ENCODE results near the gene ADI1. TPM values are rescaled to one million over a fixed set of nuclear protein-coding genes. Genes with fewer than 3 reads are reported as not detected.

The ADI1 gene
- total RNA-seq, 1 donor from 2014 or later: 41.6 TPM

DNA sequence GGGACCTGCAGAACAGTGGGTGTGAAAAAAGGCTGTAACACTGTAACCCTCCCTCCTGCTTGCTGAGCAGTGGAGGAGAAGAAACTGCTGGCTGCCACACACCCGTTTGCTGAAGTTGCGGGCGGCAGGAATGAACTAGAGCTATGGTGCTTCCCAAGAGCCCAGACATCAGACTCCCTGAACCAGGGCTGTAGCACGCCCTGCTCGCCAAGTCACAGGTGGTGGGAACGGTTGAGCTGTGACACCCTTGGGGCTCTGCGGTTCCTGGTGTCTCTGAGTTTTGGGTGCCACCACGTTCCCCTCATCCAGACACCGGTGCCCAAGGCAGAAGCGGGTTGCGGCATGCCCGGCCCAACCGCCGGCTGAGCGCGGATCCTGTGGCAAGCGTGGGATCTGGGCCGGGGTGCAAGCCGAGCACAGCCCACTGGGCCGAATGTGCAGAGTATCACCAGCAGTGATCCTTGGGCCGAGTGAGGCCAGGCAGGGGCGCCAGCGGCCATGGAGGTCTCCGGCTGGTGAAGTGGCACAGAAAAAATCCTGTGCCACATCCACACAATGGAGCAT lies 15.0 kb upstream of the ADI1 start:
- no peaks in the 10 kb centered on the region for H4K20me1 ChIP-seq (ENCODE audit: insufficient read depth, low read length)
- H3K36me3 Mint-ChIP-seq (ENCODE audit: low read depth, unreplicated experiment): peaks cover 4% of the 10 kb centered on the region
- no peaks in the 10 kb centered on the region for H3K36me3 ChIP-seq (ENCODE audit: insufficient read depth, low read length)
- no peak overlapping the region for H3K27ac ChIP-seq (ENCODE audit: low read depth, low read length)
- H3K9me3 ChIP-seq (ENCODE audit: insufficient read depth, low read depth, low read length): no peaks in the 10 kb centered on the region
- TF ChIP-seq EZH2 (IDR thresholded peaks at IDR 0.05; ENCODE audit: insufficient read depth, low read length): no peak
- TF ChIP-seq, protein P1, sequence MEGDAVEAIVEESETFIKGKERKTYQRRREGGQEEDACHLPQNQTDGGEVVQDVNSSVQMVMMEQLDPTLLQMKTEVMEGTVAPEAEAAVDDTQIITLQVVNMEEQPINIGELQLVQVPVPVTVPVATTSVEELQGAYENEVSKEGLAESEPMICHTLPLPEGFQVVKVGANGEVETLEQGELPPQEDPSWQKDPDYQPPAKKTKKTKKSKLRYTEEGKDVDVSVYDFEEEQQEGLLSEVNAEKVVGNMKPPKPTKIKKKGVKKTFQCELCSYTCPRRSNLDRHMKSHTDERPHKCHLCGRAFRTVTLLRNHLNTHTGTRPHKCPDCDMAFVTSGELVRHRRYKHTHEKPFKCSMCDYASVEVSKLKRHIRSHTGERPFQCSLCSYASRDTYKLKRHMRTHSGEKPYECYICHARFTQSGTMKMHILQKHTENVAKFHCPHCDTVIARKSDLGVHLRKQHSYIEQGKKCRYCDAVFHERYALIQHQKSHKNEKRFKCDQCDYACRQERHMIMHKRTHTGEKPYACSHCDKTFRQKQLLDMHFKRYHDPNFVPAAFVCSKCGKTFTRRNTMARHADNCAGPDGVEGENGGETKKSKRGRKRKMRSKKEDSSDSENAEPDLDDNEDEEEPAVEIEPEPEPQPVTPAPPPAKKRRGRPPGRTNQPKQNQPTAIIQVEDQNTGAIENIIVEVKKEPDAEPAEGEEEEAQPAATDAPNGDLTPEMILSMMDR (IDR thresholded peaks at IDR 0.05; ENCODE audit: insufficient read depth, low read depth, low read length): no peak
- no peak overlapping the region for H3K4me3 ChIP-seq (ENCODE audit: insufficient read depth, low read depth, low read length)
- no peaks in the 10 kb centered on the region for H3K27me3 ChIP-seq (ENCODE audit: insufficient read depth, low read length)
- no peak for DNase-seq (ENCODE audit: low read depth)
- no peaks in the 10 kb centered on the region for H3K9me3 Mint-ChIP-seq (ENCODE audit: unreplicated experiment)
- no peak for FAIRE-seq
- no peak overlapping the region for H3K9ac ChIP-seq (ENCODE audit: low read length)
- H3K27me3 Mint-ChIP-seq (ENCODE audit: low read depth, unreplicated experiment): no peaks in the 10 kb centered on the region
- no peaks in the 10 kb centered on the region for H3K79me2 ChIP-seq (ENCODE audit: insufficient read depth, low read length)
- no peak overlapping the region for H3K4me2 ChIP-seq (ENCODE audit: low read length)
- no peak overlapping the region for H2AFZ ChIP-seq (ENCODE audit: low read depth, low read length)
- H3K4me1 Mint-ChIP-seq (ENCODE audit: low read depth, unreplicated experiment): peaks cover 19% of the 10 kb centered on the region
- no peak overlapping the region for H3K27ac Mint-ChIP-seq (ENCODE audit: unreplicated experiment)
- H3K4me3 Mint-ChIP-seq (ENCODE audit: unreplicated experiment): no peak overlapping the region
- H3K4me1 ChIP-seq (ENCODE audit: insufficient read depth, low read length): peaks cover 19% of the 10 kb centered on the region

GRCh38 chr2:3533836-3534235 lies 14.5 kb upstream of the ADI1 start:
- Histone ChIP-seq H3K27me3 (ENCODE audit: insufficient read depth, low read length) (no peaks in the 10 kb centered on the region), H3K36me3 (ENCODE audit: insufficient read depth, low read length) (no peaks in the 10 kb centered on the region), H3K4me2 (ENCODE audit: low read length) (no peak overlapping the region), H2AFZ (ENCODE audit: low read depth, low read length) (no peak overlapping the region), H3K4me3 (ENCODE audit: insufficient read depth, low read depth, low read length) (no peak overlapping the region), H3K9ac (ENCODE audit: low read length) (no peak overlapping the region), H4K20me1 (ENCODE audit: insufficient read depth, low read length) (no peaks in the 10 kb centered on the region), H3K79me2 (ENCODE audit: insufficient read depth, low read length) (no peaks in the 10 kb centered on the region), H3K9me3 (ENCODE audit: insufficient read depth, low read depth, low read length) (no peaks in the 10 kb centered on the region), H3K27ac (ENCODE audit: low read depth, low read length) (no peak overlapping the region), H3K4me1 (ENCODE audit: insufficient read depth, low read length) (peaks cover 19% of the 10 kb centered on the region)
- Mint-ChIP-seq H3K4me3 (ENCODE audit: unreplicated experiment) (peak overlapping the region; percentile 45), H3K27me3 (ENCODE audit: low read depth, unreplicated experiment) (no peaks in the 10 kb centered on the region), H3K4me1 (ENCODE audit: low read depth, unreplicated experiment) (peaks cover 19% of the 10 kb centered on the region), H3K27ac (ENCODE audit: unreplicated experiment) (no peak overlapping the region), H3K36me3 (ENCODE audit: low read depth, unreplicated experiment) (peaks cover 4% of the 10 kb centered on the region), H3K9me3 (ENCODE audit: unreplicated experiment) (no peaks in the 10 kb centered on the region)
- FAIRE-seq: no peak
- no peak for DNase-seq (ENCODE audit: low read depth)
- TF ChIP-seq, protein P1 (IDR thresholded peaks at IDR 0.05; ENCODE audit: insufficient read depth, low read depth, low read length): no peak

DNA sequence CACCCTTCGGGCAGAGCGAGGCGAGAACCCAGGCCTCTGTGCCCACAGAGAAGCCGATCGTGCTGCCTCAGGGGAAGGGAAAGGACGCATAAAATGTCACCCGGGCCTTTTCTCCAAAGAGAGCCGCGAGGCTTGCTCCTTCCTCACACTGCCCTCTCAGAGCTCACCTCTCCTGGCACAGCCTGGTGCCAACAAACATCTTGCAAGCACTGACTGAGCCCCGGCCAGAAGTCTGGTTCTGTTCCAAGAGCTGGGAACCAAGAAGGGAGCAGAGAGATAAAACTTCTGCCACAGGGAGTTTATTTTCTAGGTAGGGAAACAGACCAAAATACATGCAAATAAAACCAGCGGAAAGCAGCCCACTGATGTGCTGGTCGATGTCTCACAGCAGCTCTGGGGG lies 13.6 kb upstream of the ADI1 start:
- H3K36me3 Mint-ChIP-seq (ENCODE audit: low read depth, unreplicated experiment): peaks cover 4% of the 10 kb centered on the region
- no peak for TF ChIP-seq EZH2 (IDR thresholded peaks at IDR 0.05; ENCODE audit: insufficient read depth, low read length)
- TF ChIP-seq, protein P1 (IDR thresholded peaks at IDR 0.05; ENCODE audit: insufficient read depth, low read depth, low read length): no peak
- H2AFZ ChIP-seq (ENCODE audit: low read depth, low read length): no peak overlapping the region
- H3K79me2 ChIP-seq (ENCODE audit: insufficient read depth, low read length): no peaks in the 10 kb centered on the region
- H3K27ac Mint-ChIP-seq (ENCODE audit: unreplicated experiment): peak overlapping the region; percentile 26
- no peaks in the 10 kb centered on the region for H3K27me3 Mint-ChIP-seq (ENCODE audit: low read depth, unreplicated experiment)
- no peaks in the 10 kb centered on the region for H4K20me1 ChIP-seq (ENCODE audit: insufficient read depth, low read length)
- no peaks in the 10 kb centered on the region for H3K9me3 ChIP-seq (ENCODE audit: insufficient read depth, low read depth, low read length)
- no peak overlapping the region for H3K27ac ChIP-seq (ENCODE audit: low read depth, low read length)
- FAIRE-seq (no peak), DNase-seq (ENCODE audit: low read depth) (no peak)
- no peaks in the 10 kb centered on the region for H3K36me3 ChIP-seq (ENCODE audit: insufficient read depth, low read length)
- no peak overlapping the region for H3K4me2 ChIP-seq (ENCODE audit: low read length)
- peaks cover 19% of the 10 kb centered on the region for H3K4me1 Mint-ChIP-seq (ENCODE audit: low read depth, unreplicated experiment)
- H3K4me1 ChIP-seq (ENCODE audit: insufficient read depth, low read length): peaks cover 19% of the 10 kb centered on the region
- no peak overlapping the region for H3K9ac ChIP-seq (ENCODE audit: low read length)
- no peak overlapping the region for H3K4me3 ChIP-seq (ENCODE audit: insufficient read depth, low read depth, low read length)
- no peak overlapping the region for H3K4me3 Mint-ChIP-seq (ENCODE audit: unreplicated experiment)
- no peaks in the 10 kb centered on the region for H3K27me3 ChIP-seq (ENCODE audit: insufficient read depth, low read length)
- no peaks in the 10 kb centered on the region for H3K9me3 Mint-ChIP-seq (ENCODE audit: unreplicated experiment)

All from astrocyte (in vitro differentiated cells and primary cell).